Fibroblast of peridontal ligament (primary cell): ENCODE data around the gene CLEC3B.
"Not testable (repeated sequence)": the region's sequence is repeated elsewhere in the genome, so short reads cannot be mapped to it uniquely, and the experiment has no call there.

ENCODE experiments used
- DNase-seq: peaks from one replicate; pipeline ENCODE4 v3.0.0-alpha.2; 2010; ENCODE audit errors: extremely low read depth

The CLEC3B gene

GRCh38 chr3:45026038-45026437 lies at the start of gene CLEC3B:
TSS of gene CLEC3B (plus strand) at chr3:45026303. CDS start at chr3:45026363, 60 bp downstream.
- DNase-seq: peak; percentile 65

- DNase-seq: no peak
Measured at GRCh38 chr3:44981220-44981619, 44.9 kb upstream of the CLEC3B start.

- DNase-seq: no peak
Measured at GRCh38 chr3:44981751-44982150, 44.4 kb upstream of the CLEC3B start.

- no peak for DNase-seq
Measured at GRCh38 chr3:44982817-44983216, 43.3 kb upstream of the CLEC3B start.

GRCh38 chr3:44983484-44983941 lies 42.6 kb upstream of the CLEC3B start:
- DNase-seq: peak; percentile 22

GRCh38 chr3:44984335-44984734 lies 41.8 kb upstream of the CLEC3B start:
- no peak for DNase-seq

- DNase-seq: not testable (repeated sequence)
Measured at GRCh38 chr3:44986330-44986729, 39.8 kb upstream of the CLEC3B start.

- DNase-seq: no peak
Measured at GRCh38 chr3:44987332-44987731, 38.8 kb upstream of the CLEC3B start.

- peak; percentile 33 for DNase-seq
Measured at GRCh38 chr3:44988073-44988472, 38.0 kb upstream of the CLEC3B start.

- no peak for DNase-seq
Measured at GRCh38 chr3:44989141-44989540, 37.0 kb upstream of the CLEC3B start.

- no peak for DNase-seq
Measured at GRCh38 chr3:44989636-44990373, 36.3 kb upstream of the CLEC3B start.

- DNase-seq: no peak
Measured at GRCh38 chr3:44991326-44991725, 34.8 kb upstream of the CLEC3B start.

- peak; percentile 35 for DNase-seq
Measured at GRCh38 chr3:44992555-44993470, 33.3 kb upstream of the CLEC3B start.

GRCh38 chr3:44993471-44994205 lies 32.5 kb upstream of the CLEC3B start:
- DNase-seq: peak; percentile 96

- peak; percentile 88 for DNase-seq
Measured at GRCh38 chr3:44995142-44995770, 30.8 kb upstream of the CLEC3B start.

- DNase-seq: no peak
Measured at GRCh38 chr3:44996556-44996969, 29.5 kb upstream of the CLEC3B start.

GRCh38 chr3:44999782-45000181 lies 26.3 kb upstream of the CLEC3B start:
- DNase-seq: no peak

- DNase-seq: no peak
Measured at GRCh38 chr3:45000823-45001222, 25.3 kb upstream of the CLEC3B start.

GRCh38 chr3:45001738-45002137 lies 24.4 kb upstream of the CLEC3B start:
- DNase-seq: no peak

GRCh38 chr3:45002139-45002660 lies 23.9 kb upstream of the CLEC3B start:
- no peak for DNase-seq

- DNase-seq: no peak
Measured at GRCh38 chr3:45002720-45003119, 23.4 kb upstream of the CLEC3B start.
